Measurements from ENCODE around the gene ZNF516. TPM values are rescaled to one million over a fixed set of nuclear protein-coding genes. Genes with fewer than 3 reads are reported as not detected.

The ZNF516 gene
- total RNA-seq, 6 experiments from 2014 or later, result 10.2 to 16.0 (median 13.7) TPM

DNA sequence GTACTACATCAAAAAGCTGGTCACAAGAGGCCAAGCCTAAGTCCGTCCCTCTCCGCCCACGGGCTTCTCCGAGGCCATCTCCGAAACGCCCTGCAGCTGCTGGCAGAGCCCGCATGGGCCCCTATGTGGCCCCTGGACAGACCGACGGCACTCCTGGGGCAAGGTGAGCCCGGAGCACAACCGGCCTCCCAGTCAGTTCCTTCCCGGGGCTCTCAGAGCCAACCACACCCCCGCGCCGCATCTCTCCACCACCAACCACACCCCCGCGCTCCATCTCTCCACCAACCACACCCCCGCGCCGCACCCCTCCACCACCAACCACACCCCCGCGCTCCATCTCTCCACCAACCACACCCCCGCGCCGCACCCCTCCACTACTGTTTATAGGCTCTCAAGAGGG lies 93.5 kb downstream of the ZNF516 start:
- ATAC-seq, result peak in 1 of 4 donors; percentile 52
- no peaks in the 10 kb centered on the region for H3K36me3 ChIP-seq
- TF ChIP-seq, protein P1, sequence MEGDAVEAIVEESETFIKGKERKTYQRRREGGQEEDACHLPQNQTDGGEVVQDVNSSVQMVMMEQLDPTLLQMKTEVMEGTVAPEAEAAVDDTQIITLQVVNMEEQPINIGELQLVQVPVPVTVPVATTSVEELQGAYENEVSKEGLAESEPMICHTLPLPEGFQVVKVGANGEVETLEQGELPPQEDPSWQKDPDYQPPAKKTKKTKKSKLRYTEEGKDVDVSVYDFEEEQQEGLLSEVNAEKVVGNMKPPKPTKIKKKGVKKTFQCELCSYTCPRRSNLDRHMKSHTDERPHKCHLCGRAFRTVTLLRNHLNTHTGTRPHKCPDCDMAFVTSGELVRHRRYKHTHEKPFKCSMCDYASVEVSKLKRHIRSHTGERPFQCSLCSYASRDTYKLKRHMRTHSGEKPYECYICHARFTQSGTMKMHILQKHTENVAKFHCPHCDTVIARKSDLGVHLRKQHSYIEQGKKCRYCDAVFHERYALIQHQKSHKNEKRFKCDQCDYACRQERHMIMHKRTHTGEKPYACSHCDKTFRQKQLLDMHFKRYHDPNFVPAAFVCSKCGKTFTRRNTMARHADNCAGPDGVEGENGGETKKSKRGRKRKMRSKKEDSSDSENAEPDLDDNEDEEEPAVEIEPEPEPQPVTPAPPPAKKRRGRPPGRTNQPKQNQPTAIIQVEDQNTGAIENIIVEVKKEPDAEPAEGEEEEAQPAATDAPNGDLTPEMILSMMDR (IDR thresholded peaks at IDR 0.05), result no peak
- TF ChIP-seq POLR2A (IDR thresholded peaks at IDR 0.05), result no peak
- H3K4me3 ChIP-seq, result no peak overlapping the region
- H3K4me1 ChIP-seq, result peaks cover 0 to 4% (median 0%) of the 10 kb centered on the region in 4 donors
- intact Hi-C loops (cut with DNase I), result loop anchor here in 1 of 2 donors (5.0 kb wide), 1 partner anchor 286 kb away; no protein-coding TSS in a partner anchor
- no peak overlapping the region for H3K27ac ChIP-seq
- DNase-seq, result peak in 1 of 3 donors; percentile 27
- H3K27me3 ChIP-seq, result no peaks in the 10 kb centered on the region
- H3K9me3 ChIP-seq, result no peaks in the 10 kb centered on the region
- 89% methylated on average over 13 of the region's 25 CpGs for WGBS (ENCODE audit: insufficient coverage, low coverage, low lambda C conversion rate, missing lambda C conversion rate)

DNA sequence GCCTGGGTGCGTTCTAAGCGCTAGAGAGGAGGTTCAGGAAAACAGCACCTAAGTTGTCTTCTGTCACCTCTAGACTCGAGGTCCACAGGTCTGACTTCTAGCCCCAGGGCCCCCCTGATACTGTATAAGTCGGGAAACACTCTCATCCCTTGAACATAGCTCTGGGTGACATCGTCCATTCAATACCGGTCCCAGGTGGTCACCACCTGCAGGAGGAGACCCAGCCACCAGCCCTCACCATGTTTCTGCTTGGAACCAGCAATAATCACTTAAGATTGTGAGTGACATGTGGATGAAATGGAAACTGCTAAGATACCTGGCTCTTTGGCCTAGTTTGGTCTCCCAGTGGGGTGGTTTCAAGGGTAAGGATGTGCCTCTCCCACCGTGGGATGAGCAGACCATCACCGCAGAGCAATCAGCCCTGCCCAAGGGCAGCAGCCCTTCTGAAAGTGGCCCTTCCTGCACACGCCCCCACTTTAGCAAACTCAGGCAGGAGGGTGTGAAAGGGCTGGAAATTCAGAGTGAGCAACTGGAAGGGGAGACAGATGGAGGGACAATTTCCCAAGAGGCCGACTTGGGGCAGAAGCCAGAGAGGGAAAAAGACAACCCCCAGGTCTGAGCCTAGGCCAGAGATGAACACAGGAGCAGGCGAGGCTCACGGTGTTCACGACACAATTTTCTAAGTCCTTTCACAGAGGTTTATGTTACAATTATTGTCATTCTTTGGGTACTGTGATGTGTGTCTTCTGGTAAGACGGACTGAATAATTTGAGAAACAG lies 95.2 kb downstream of the ZNF516 start:
- intact Hi-C loops (cut with DNase I), result loop anchor here (5.0 kb wide), 1 partner anchor 287 kb away; no protein-coding TSS in a partner anchor

DNA sequence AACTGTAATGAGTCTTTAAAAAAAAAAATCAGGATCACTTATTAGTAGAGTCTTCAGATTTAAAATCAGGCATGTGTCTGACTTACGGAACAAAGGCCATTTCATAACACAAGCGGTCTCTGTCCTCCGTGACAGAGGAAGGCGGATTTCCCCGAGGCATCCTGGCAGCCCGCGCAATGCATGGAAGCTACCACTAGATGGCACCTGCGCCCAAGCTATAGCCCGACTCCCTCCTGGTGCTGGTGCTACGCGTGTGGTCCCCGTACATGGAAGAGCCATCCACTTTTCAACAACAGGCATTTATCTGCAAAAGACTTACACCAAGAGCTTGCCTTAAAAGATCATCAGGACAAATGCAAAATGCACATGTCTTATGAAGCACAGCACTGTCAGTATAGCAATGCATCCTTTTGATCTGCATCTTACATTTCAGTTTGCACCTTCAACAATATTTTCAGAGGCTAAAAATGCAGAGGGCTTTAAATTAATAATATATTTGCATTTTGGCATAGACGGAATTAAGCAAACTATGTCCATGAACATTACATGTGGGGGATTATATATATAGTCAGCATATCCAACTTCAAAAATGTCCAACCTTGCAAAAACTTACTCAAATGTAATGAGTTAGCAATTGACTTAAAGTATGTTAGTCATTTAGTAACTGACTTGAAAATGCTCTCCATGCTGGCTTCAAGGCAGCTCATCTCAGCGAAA lies 96.0 kb downstream of the ZNF516 start:
- DNase-seq (peak; percentile 82 to 85 (median 85)), ATAC-seq (peak; percentile 98 to 99 (median 98))
- 3% methylated on average over 7 of the region's 14 CpGs for WGBS (ENCODE audit: insufficient coverage, low coverage, low lambda C conversion rate, missing lambda C conversion rate)
- Histone ChIP-seq H3K27ac (no peak overlapping the region), H3K36me3 (no peaks in the 10 kb centered on the region), H3K4me3 (no peak overlapping the region), H3K27me3 (no peaks in the 10 kb centered on the region), H3K9me3 (no peaks in the 10 kb centered on the region), H3K4me1 (peaks cover 0 to 4% (median 0%) of the 10 kb centered on the region in 4 donors)
- intact Hi-C loops (cut with DNase I), result loop anchor here in 1 of 2 donors (5.0 kb wide), 1 partner anchor 288 kb away; no protein-coding TSS in a partner anchor
- TF ChIP-seq, protein P1 (IDR thresholded peaks at IDR 0.05), result peak; percentile 92 to 98 (median 94)
- no peak for TF ChIP-seq POLR2A (IDR thresholded peaks at IDR 0.05)

More for the DNA sequence above, 95.2 kb downstream of the ZNF516 start:
- peaks cover 0 to 4% (median 0%) of the 10 kb centered on the region in 4 donors for H3K4me1 ChIP-seq
- ATAC-seq (no peak), DNase-seq (no peak)
- H3K27ac ChIP-seq, result no peak overlapping the region
- WGBS (ENCODE audit: insufficient coverage, low coverage, low lambda C conversion rate, missing lambda C conversion rate), result 80% methylated on average over 10 of the region's 14 CpGs
- no peaks in the 10 kb centered on the region for H3K27me3 ChIP-seq
- H3K4me3 ChIP-seq, result no peak overlapping the region
- H3K9me3 ChIP-seq, result no peaks in the 10 kb centered on the region
- TF ChIP-seq, protein P1 (IDR thresholded peaks at IDR 0.05), result no peak
- TF ChIP-seq POLR2A (IDR thresholded peaks at IDR 0.05), result no peak
- H3K36me3 ChIP-seq, result no peaks in the 10 kb centered on the region

DNA sequence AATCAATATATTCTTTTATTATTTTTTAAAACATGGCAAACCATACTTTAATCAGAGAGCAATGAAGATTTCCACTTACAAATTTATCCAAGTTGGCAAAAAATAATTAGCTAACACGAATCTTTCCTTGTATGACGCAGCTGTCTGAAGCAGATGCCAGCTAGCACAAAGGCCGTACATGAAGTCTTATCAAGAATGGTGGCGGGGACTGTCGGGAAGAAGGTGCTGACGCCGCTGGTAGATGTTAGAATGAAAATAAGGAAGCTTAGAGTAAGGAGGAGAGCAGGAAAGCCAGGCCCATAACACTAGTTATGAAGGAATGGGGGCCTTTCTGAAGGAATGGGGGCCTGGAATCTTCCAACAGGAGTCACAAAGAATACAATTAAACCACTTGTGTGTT lies 96.7 kb downstream of the ZNF516 start:
- Histone ChIP-seq H3K4me1 (peaks cover 0 to 4% (median 0%) of the 10 kb centered on the region in 4 donors), H3K27ac (no peak overlapping the region), H3K9me3 (no peaks in the 10 kb centered on the region), H3K36me3 (no peaks in the 10 kb centered on the region), H3K4me3 (no peak overlapping the region), H3K27me3 (no peaks in the 10 kb centered on the region)
- intact Hi-C loops (cut with DNase I), result loop anchor here in 1 of 2 donors (5.0 kb wide), 1 partner anchor 289 kb away; no protein-coding TSS in a partner anchor
- WGBS (ENCODE audit: insufficient coverage, low coverage, low lambda C conversion rate, missing lambda C conversion rate), result 71% methylated on average over 7 of the region's 7 CpGs
- TF ChIP-seq, protein P1 (IDR thresholded peaks at IDR 0.05), result no peak
- no peak for TF ChIP-seq POLR2A (IDR thresholded peaks at IDR 0.05)
- DNase-seq (no peak), ATAC-seq (peak in 1 of 4 donors; percentile 40)
